ENCODE measurements around the gene LEFTY1. TPM values are rescaled to one million over a fixed set of nuclear protein-coding genes. Genes with fewer than 3 reads are reported as not detected.

The LEFTY1 gene
- total and polyA plus RNA-seq, 2 donors (not counting 3 experiments of a cell fraction or from before 2014, with no cell fraction given), result not detected

DNA sequence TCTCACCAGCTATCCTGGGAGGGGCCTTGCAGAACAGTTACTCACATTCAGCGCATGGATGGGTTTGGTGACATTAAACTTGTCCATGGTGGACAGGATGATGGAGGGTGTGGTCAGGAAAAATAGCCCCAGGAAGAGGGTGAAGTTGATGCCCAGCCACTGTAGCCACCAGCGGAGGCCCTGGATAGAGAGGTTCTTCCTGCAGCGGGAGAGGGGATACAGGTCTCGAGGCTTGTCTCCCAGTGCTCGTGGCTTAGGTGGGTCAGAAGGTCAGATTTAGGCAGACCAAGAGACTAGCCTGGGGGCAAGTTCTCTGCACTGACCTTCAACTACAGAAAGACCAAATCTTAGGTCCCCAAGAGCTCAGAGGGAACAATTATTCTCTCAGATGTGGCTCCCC, 29.8 kb downstream of the LEFTY1 start:
- Histone ChIP-seq H3K9me3 (replicated peaks; ENCODE audit: control insufficient read depth, insufficient read depth, low read length) (no peaks in the 10 kb centered on the region), H2AFZ (ENCODE audit: low read depth, low read length) (no peak overlapping the region), H3K36me3 (ENCODE audit: control insufficient read depth in 2 of 2, extremely low read depth in 1 of 2, insufficient read depth in 2 of 2, low read length in 2 of 2) (peaks cover 0 to 21% of the 10 kb centered on the region in 2 experiments), H3K27me3 (ENCODE audit: control insufficient read depth in 2 of 2, insufficient read depth in 2 of 2, low read length in 2 of 2) (no peaks in the 10 kb centered on the region), H3K27ac (ENCODE audit: insufficient read depth, low read depth, low read length) (no peak overlapping the region), H3K4me1 (ENCODE audit: control insufficient read depth, extremely low read depth, insufficient read depth, low read length) (no peaks in the 10 kb centered on the region), H3K4me3 (replicated peaks in 1 of 3; ENCODE audit: insufficient read depth in 1 of 3, low read depth in 1 of 3, low read length in 3 of 3) (no peak overlapping the region), H3K9me1 (replicated peaks; ENCODE audit: control insufficient read depth, extremely low read depth, insufficient read depth, low read length) (no peaks in the 10 kb centered on the region), H3K4me2 (ENCODE audit: insufficient read depth, low read length) (no peak overlapping the region), H3K79me2 (ENCODE audit: control insufficient read depth, insufficient read depth, low read length) (no peaks in the 10 kb centered on the region), H4K20me1 (replicated peaks; ENCODE audit: control insufficient read depth, extremely low read depth, insufficient read depth, low read length) (no peaks in the 10 kb centered on the region), H3K9ac (replicated peaks; ENCODE audit: extremely low read depth, insufficient read depth, low read length) (no peak overlapping the region)
- dilution Hi-C loops (cut with MboI; ENCODE audit: extremely low pct_ligation_motif_present, low sequenced_read_pairs) (no loop called here), intact Hi-C loops (cut with micrococcal nuclease) (no loop called here)
- DNase-seq (ENCODE audit: low read depth, low spot score) (no peak), FAIRE-seq (no peak)
- no TSS peak for BruUV-seq (replicated peaks)
- CTCF ChIA-PET, result interaction anchor here (1.0 to 2.2 kb wide), 3 partner anchors 52 to 385 kb away, joined by 4 to 6 read pairs (median 4); no protein-coding TSS in a partner anchor
- TF ChIP-seq MYC (IDR thresholded peaks at IDR 0.05; ENCODE audit: low read depth, low read length) (no peak), POLR2A (IDR thresholded peaks at IDR 0.05; ENCODE audit: low read depth, low read length) (no peak), POLR2AphosphoS5 (IDR thresholded peaks at IDR 0.05; ENCODE audit: insufficient read depth, low read depth, low read length) (no peak), GATA2 (IDR thresholded peaks at IDR 0.05; ENCODE audit: insufficient read depth, insufficient read length, low read depth, low read length) (no peak), JUN (IDR thresholded peaks at IDR 0.05; ENCODE audit: borderline replicate concordance, insufficient read depth, insufficient read length, low read depth) (no peak), EZH2 (IDR thresholded peaks at IDR 0.05; ENCODE audit: borderline replicate concordance, low read depth, low read length, severe bottlenecking) (no peak)
- TF ChIP-seq, protein P1, sequence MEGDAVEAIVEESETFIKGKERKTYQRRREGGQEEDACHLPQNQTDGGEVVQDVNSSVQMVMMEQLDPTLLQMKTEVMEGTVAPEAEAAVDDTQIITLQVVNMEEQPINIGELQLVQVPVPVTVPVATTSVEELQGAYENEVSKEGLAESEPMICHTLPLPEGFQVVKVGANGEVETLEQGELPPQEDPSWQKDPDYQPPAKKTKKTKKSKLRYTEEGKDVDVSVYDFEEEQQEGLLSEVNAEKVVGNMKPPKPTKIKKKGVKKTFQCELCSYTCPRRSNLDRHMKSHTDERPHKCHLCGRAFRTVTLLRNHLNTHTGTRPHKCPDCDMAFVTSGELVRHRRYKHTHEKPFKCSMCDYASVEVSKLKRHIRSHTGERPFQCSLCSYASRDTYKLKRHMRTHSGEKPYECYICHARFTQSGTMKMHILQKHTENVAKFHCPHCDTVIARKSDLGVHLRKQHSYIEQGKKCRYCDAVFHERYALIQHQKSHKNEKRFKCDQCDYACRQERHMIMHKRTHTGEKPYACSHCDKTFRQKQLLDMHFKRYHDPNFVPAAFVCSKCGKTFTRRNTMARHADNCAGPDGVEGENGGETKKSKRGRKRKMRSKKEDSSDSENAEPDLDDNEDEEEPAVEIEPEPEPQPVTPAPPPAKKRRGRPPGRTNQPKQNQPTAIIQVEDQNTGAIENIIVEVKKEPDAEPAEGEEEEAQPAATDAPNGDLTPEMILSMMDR (IDR thresholded peaks at IDR 0.05; ENCODE audit: extremely low read depth in 1 of 2, insufficient read depth in 1 of 2, low read depth in 1 of 2, low read length in 2 of 2), result no peak
- POLR2A ChIA-PET, result interaction anchor here (0.6 to 0.7 kb wide), 2 partner anchors 185 to 187 kb away, joined by 3 read pairs; no protein-coding TSS in a partner anchor
